ENCODE data around the gene PSMD3. TPM values are rescaled to one million over a fixed set of nuclear protein-coding genes. Genes with fewer than 3 reads are reported as not detected.
"Not testable (repeated sequence)": the region's sequence is repeated elsewhere in the genome, so short reads cannot be mapped to it uniquely, and the experiment has no call there.

PSMD3 gene
- polyA plus RNA-seq (ENCODE audit: insufficient read length in 4 of 4), result 100 to 1,000 TPM; 108 to 128 (median 115) TPM

DNA sequence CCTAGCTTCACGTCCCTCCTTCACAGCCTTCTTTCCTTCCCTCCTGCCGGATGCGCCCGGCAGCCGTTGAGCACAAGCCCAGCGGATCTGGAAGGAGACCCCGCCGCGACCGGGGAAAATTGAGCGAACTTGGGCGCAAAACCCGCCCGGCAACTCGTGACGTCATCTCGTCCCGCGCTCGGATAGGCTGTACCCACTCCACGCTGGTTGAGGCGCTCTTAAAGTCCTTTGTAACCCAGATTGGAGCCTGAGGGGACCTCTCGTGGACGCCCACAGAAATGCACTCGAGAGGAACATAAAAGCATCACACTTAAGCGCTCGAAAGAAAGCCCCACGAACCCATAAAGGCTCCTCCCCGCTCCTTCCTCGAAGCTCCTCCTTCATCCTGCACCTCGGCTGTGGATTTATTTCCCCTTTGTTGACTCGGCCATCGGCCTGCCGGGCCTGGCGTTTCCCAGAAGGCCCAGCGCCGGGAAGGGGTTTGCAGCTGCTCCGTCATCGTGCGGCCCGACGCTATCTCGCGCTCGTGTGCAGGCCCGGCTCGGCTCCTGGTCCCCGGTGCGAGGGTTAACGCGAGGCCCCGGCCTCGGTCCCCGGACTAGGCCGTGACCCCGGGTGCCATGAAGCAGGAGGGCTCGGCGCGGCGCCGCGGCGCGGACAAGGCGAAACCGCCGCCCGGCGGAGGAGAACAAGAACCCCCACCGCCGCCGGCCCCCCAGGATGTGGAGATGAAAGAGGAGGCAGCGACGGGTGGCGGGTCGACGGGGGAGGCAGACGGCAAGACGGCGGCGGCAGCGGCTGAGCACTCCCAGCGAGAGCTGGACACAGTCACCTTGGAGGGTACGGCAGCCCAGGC is at the start of gene PSMD3:
Gene PSMD3, plus strand, starts transcription at position 457 of the 856 bp plus-strand sequence. Its CDS starts 164 bp downstream, at position 621.
- peak; percentile 99 to 100 (median 100) for DNase-seq (ENCODE audit: low read depth in 4 of 4, low spot score in 3 of 4)

DNA sequence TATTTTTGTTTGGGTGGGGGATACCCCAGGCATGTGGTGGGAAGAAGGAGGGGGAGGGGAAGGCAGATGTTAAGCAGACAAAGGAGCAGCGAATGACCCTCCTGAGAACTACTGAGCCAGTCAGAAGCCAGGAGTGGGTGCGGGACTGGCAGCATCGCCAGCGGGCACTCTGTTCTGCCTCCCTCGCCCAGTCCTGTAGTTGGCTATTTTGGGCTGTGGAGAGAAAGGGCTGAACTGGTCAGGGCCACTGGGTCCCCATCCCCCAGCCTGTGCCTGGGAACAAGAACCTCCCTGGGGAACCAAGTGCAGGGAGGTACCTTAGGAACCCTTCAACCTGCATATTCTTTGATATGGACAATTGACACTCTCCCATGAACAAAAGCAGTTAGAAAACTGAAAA is 46.7 kb upstream of the PSMD3 start:
- no peak for DNase-seq (ENCODE audit: low read depth in 4 of 4, low spot score in 3 of 4)

DNA sequence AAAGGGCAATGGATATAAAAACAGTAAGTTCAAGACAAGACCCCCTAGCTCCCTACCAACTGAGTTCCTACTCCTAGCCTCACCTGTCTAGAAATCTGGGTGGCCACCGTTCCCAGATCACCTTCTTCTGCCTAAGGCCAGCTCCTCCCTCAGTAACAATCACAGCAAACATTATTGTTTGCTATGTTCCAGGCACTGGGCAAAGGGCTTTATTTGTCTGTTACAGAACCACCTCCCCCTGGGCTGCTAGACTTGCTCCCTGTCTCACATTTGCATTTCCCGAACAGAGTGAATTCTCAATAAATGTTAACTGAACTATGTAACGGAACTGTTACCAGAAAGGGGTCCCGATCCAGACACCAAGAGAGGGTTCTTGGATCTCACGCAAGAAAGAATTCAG is 46.3 kb upstream of the PSMD3 start:
- no peak for DNase-seq (ENCODE audit: low read depth in 4 of 4, low spot score in 3 of 4)

DNA sequence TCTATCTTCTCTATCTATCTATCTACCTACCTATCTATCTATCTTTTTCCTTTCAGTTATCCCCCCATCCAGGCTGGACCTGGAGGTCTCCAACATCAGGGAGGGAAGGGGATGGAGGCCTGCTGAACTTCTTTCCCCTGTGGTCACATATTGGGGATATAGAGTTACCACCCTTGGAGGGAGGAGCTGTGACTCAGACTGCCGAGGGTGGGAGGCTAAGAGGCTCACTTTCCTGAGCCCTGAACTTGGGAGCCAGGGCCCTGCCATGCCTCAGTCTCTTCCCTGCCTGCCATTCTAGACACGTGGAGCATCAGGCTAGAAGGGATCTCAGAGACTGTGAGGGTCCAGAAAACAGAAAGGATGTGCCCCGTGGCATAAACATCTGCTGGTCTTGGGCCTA is 44.7 kb upstream of the PSMD3 start:
- DNase-seq (ENCODE audit: low read depth in 4 of 4, low spot score in 3 of 4), result no peak

DNA sequence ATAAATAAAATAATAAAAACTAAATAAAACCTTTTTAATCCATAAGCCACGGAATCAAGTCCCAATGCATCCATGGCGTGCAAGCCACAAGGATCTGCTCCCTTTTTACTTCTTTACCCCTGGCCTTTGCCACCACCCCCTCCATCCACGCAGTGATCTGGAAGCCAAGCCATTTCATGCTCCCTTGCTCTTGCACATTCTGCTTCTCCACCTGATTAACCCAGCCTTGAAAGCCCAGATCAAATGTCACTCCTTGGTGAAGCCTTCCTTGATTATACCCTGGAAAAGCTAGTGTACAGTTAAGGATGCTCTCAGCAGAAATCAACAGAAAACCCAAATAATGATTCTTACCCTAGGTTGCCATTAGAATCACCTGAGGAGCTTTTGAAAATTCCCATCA is 43.2 kb upstream of the PSMD3 start:
- no peak for DNase-seq (ENCODE audit: low read depth in 4 of 4, low spot score in 3 of 4)

DNA sequence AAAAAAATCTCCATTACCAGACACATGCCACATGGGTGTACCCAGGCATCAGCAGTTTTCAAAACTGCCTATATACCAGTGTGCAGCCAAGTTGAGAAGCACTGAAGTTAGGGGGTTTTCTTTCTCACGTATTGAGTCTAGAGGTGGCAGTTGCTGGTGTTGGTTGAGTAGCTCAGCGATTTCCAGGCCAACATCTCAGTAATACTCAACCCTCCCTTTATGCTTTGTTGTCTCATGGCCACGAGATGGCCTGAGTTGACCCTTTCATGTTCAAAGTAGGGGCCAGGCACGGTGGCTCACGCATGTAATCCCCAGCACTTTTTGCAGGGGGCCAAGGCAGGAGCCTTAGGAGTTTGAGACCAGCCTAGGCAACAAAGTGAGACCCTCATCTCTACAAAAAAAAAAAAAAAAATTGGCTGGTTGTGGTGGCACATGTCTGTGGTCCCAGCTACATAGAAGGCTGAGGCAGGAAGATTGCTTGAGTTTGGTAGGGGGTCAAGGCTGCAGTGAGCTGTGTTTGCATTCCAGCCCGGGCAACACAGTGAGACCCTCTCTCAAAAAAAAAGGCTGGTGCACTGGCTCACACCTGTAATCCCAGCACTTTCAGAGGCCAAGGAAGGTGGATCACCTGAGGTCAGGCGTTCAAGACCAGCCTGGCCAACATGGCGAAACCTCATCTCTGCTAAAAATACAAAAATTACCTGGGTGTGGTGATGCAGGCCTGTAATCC is 42.3 kb upstream of the PSMD3 start:
- no peak for DNase-seq (ENCODE audit: low read depth in 4 of 4, low spot score in 3 of 4)

DNA sequence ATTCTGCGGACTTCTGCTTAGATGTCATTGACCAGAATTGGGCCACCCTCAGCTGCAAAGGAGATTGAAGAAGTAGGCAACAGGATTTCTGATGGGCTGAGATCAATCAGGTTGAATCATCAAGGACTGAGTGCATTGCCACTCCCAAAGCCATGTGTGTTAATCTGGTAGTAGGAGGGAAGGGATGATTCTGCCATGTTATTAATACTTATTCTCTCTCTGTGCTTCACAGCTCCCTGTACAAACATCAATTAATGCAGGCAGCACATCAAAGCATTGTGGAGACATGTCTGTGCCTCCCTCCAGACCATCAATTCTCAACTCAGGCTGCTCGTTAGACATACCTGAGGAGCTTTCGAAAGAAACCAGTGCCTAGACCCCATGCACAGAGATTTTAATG is 41.5 kb upstream of the PSMD3 start:
- DNase-seq (ENCODE audit: low read depth in 4 of 4, low spot score in 3 of 4), result no peak

DNA sequence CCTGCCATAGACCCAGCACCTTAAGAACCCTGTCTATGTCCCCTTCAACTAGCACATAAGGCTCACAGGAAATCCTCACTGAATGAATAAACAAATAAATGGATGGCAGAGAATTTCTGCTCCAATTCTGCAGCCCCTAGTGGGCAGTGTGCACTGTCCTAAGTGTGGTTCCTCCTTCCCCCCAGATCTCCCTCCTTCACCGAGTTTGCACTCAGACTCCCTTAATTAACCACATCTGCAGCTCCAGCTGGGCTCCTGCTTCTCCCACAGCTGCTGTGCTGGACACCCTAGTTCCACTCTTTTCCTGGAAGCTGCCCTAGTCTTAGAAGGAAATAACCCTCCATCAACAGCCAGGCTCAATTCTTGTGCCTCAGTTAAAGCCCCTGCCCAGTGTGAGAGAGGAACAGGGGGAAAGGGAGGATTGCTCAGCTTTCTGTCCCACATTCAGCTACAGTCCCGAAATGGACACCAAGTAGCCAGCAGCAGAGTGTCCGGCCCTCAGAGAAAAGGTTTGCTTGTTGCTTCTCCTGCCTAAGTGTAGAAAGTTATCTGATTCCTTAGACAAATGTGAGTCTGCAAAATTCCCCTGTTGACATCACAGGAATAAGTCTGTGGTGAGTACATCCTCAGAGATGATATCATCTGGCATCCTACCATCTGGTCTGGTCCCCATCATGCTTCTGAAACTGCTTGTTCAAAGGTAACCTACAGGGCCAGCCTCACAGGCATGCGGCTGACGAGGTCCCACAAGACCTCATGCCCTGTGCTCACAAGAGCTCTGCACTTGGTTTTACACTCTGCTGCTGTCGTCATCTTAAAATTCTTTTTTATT is 40.8 kb upstream of the PSMD3 start:
- peak in 3 of 4 donors; percentile 56 to 59 (median 56) for DNase-seq (ENCODE audit: low read depth in 4 of 4, low spot score in 3 of 4)

DNA sequence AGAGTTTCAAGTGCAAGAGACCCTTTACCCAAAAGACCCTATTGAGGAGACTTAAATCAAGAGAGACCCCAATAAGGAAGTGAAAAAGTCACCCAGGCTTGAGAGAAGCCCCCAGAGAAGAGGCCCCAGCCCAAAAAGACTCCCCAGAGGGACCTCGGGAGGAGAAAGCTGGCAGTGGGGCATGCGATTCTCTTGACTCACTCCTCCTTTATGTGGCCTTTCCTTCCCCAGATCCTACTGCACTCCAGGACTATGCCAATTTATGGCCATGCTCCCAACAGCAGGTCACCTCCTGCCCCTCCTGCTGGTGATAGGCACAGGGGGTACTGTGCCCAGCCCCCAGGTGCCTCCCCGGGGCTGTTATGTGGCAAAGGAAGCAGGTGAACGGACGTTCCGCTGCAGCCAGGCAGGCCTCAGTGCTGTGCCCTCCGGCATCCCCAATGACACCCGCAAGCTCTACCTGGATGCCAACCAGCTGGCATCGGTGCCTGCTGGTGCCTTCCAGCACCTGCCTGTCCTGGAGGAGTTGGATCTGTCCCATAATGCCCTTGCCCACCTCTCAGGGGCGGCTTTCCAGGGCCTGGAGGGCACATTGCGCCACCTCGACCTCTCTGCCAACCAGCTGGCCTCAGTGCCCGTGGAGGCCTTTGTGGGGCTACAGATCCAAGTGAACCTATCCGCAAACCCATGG is 36.8 kb upstream of the PSMD3 start:
- no peak for DNase-seq (ENCODE audit: low read depth in 4 of 4, low spot score in 3 of 4)

DNA sequence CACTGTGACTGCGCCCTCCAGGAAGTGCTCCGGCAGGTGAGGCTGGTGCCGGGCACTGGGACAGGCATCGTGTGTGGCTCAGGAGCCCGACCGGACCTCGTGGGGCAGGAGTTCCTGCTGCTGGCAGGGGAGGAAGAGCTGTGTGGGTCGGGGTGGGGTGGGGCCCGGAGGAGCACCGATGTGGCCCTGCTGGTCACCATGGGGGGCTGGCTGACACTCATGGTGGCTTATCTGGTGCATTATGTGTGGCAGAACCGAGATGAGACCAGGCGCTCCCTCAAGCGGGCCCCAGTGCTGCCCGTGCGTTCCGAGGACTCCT is 36.3 kb upstream of the PSMD3 start:
- DNase-seq (ENCODE audit: low read depth in 4 of 4, low spot score in 3 of 4), result no peak

DNA sequence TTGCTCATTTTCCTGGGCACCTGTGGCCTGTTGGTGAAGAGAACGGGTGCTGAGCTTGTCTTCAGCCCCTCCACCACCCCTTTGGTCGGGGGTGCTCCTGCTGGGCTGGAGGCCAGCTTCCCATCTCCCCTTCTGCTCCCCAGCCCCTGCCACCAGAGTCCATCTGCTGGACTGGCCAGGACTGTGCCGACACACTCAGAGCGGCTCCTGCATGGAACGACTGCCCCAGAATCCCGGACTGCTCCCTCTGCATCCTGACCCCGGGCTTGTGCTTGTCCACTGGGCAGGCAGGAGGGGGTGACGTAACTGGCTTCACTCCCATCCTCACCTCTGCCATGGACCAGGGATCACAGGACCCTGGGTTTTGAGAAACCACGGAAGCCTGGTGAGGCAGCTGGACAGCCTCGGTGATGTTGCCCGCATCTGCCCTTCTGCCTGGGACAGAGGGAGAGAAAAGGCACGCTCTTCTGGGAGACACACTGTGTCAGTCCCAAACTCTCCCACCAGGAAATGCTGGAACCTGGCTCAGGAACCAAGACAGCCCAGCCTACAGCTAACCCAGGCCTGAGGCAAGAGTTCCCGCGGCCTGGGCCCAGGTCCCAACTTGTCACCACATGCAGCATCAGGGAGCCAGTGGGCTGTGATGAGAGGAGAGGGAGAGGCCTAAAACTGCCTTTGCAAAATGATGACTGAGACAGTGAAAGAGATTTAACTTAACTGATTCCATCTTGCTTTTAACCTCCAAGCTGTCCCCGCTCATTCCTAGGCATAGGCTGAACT is 33.9 kb upstream of the PSMD3 start:
- DNase-seq (ENCODE audit: low read depth in 4 of 4, low spot score in 3 of 4), result no peak

DNA sequence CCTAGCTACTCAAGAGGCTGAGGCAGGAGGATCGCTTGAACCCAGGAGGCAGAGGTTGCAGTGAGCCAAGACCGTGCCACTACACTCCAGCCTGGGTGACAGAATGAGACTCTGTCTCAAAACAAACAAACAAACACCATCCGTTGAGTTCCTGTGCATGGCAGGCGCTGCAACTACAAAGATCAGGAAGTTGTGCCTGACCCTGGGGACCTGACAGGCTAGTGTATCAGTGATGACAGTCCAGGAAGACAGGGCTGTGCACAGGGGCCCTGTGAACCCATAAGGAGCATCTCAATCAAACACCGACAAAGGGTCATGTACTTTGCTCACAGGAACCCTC is 32.1 kb upstream of the PSMD3 start:
- not testable (repeated sequence) for DNase-seq (ENCODE audit: low read depth in 4 of 4, low spot score in 3 of 4)

DNA sequence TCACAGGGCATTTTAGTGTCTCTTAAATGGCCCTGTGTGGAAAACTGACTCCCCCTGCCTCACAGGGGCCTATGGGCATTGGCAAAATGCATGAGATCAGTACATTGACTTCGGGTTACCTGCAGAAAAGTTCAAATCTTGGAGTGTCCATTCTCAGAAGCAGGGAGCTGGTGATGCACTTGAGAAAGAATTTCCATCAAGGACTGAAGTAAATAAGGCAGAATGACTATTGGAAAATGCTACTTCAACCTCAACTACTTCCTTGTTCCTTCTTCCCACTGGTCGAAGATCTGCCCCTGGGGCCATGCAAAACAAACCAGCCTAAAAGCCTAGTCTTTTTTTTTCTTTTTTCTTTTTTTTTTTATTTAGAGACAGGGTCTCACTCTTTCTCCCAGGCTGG is 31.6 kb upstream of the PSMD3 start:
- DNase-seq (ENCODE audit: low read depth in 4 of 4, low spot score in 3 of 4), result no peak

DNA sequence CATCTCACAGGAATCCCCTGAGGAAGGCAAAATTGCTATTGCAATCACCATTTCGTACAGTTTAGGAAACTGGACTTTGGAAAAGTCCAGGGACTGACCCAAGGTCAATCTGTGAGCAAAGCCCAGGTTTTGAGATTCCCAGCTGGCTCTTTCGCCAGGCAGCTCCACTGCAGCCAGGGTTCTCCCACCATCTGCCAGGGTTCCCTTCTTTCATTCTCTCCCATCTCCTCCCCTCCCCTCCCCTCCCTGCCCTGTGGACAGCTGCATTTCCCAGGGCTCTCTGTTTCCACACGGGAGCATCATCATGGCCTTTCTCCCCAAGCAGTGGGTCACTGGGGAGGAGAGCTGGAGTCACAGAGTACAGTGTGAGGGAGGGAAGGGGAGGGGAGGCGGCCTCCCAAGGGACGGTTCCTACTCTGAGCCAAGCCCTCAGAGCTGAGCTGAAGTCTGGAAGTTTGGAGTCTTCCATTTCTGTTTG is 29.7 kb upstream of the PSMD3 start:
- no peak for DNase-seq (ENCODE audit: low read depth in 4 of 4, low spot score in 3 of 4)

DNA sequence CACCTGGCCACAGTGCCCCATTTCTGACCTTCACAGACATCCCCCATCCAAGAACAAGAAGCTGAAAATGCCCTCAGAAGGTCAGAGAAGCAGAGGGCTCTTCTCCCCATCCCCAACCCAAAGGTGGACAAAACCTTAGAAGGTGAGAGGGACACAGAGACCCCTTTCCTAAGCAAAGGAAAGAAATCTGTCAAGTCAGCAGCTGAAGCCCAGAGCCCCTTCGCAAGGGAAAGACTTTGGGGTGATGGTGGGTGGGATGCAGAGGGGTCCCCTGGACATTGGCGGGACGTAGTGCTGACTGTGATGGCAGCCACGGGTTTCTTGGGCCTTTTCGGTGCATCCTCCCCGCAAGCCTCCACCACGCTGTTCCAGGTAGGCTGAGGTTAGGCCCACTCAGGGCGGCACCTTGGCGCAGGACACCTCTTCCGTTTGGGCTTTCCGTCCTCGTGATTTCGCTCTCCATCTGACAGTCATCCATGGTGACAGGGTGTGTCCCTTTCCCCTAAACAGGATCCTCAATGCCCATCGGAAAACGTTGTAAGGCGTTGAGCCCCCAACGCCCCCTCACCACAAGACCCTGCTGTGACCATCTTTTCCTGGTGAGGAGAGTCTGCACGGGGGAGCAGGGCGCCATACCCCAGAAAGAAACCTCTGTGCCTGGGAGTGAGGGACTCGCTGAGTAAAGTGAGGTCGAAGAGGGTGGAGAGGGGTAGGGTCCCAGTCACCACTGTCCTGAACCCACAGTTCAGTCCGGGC is 28.5 kb upstream of the PSMD3 start:
- DNase-seq (ENCODE audit: low read depth in 4 of 4, low spot score in 3 of 4), result no peak

DNA sequence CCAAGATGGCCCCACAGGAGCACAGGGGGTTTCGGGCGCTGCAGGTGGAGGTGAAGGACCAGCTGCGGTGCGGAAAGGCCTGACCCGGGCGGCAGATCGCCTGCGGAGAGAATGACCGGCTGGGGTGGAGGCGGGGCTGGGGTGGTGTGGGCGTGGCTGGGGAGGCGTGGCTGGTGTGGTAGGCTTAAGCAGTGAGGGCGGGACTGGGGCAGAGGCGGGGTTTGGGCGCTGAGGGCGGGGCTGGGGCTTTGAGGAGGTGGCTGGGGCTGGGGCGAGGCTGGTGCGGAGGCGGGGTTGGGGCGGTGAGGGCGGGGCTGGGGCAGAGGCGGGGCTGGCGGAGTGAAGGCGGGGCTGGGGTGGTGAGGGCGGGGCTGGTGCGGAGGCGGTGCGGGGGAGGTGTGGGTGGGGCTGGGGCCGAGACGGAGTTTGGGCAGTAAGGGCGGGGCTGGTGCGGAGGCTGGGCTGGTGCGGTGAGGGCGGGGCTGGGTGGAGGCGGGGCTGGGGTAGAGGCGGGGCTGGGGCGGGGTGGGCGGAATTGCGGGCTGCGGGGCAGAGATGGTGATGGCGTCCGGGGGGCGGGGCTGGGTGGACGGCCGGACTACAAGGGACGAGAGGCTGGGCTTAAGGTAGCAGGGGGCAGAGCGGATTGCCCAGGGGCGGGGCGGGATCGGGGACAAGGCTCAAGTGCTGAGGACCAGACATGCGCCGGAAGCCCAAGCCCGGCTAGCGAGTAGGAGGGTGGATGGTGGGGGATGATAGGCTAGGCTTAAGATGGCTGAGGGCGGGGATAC is 27.7 kb upstream of the PSMD3 start:
- DNase-seq (ENCODE audit: low read depth in 4 of 4, low spot score in 3 of 4), result peak; percentile 87 to 92 (median 89)

DNA sequence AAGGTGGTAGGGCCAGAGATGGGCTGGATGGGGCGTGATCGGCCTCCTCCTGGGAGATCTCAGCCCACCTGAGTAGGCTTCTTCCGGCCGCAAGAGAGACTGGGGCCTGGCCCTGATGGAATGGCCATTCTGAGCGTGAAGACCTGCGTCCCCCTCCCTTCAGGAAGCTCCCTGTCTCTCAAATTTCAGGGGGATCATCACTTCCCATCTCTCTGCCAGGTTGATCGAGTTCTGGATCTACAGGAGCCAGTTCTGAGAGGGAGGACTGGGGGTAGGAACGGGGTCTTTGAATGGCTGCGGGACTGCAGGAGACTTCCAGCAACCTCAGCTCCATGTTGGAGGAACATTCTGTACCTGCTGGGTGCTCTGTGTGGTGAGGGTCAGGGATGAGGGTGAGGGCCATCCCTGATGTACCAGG is 27.1 kb upstream of the PSMD3 start:
- DNase-seq (ENCODE audit: low read depth in 4 of 4, low spot score in 3 of 4), result no peak

DNA sequence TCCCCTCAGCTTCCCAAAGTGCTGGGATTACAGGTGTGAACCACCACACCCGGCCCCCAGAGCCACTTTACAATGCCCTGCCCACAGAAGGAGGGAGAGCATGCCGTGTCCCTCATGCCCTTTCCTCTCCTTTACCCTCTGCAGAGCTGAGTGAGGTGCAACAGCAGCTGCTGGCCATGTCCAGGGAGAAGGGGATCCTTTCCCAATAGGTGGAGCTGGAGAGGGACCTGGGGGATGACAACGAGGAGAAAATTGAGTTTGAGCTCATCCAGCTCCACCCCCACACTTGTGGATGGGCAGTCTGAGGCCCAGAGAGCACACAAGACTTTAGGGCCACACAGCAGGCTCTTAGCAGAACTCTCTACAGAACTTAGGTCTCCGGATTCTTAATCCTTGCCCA is 25.7 kb upstream of the PSMD3 start:
- no peak for DNase-seq (ENCODE audit: low read depth in 4 of 4, low spot score in 3 of 4)

Data from right renal pelvis (tissue), 4 donors.